Measurements from ENCODE around the gene NRCAM. TPM values are rescaled to one million over a fixed set of nuclear protein-coding genes. Genes with fewer than 3 reads are reported as not detected.

The NRCAM gene
- total and polyA plus RNA-seq, 7 donors, result 1.3 to 3.9 (median 1.8) TPM; not detected in 2

DNA sequence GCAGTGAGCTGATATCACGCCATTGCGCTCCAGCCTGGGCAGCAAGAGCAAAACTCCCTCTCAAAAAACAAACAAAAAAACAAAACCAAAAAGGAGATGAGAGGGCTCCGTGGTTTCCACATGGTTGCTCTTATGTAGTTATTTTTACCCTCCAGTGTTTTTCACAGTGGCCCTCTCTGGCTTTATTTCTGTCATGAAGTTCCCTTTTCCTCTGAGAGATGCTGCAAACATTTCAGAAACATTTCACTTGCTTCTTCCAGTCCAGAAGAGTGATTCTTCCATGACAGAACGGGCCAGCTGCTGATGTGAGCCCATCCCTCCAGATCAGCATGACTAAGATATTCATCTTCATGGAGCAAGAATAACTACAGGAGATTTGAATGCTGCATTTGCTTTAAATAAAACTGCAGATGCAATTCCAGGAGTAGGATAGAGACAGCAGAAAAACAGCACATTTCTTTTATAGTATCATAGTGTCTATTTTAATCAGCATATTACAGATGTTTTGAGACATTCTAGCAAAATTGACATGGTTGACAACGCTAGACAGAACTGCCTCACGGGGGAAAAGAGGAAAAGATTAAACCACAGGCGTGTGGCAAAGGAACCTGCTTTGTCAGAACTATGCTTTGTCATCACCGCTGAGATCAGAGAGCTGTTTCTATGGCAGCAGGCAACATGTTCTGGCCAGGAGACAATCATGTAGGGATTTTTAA is 40.3 kb downstream of the NRCAM start:
- WGBS, 2 donors, result 42 to 75% methylated on average over 8 of the region's 8 CpGs
- H3K4me3 ChIP-seq, result no peak overlapping the region
- no peaks in the 10 kb centered on the region for H3K27me3 ChIP-seq
- peaks cover 0 to 5% (median 0%) of the 10 kb centered on the region in 4 donors for H3K4me1 ChIP-seq
- H3K27ac ChIP-seq, result no peak overlapping the region
- no peak for DNase-seq
- no peak for TF ChIP-seq EP300 (IDR thresholded peaks at IDR 0.05)
- TF ChIP-seq, protein P1, sequence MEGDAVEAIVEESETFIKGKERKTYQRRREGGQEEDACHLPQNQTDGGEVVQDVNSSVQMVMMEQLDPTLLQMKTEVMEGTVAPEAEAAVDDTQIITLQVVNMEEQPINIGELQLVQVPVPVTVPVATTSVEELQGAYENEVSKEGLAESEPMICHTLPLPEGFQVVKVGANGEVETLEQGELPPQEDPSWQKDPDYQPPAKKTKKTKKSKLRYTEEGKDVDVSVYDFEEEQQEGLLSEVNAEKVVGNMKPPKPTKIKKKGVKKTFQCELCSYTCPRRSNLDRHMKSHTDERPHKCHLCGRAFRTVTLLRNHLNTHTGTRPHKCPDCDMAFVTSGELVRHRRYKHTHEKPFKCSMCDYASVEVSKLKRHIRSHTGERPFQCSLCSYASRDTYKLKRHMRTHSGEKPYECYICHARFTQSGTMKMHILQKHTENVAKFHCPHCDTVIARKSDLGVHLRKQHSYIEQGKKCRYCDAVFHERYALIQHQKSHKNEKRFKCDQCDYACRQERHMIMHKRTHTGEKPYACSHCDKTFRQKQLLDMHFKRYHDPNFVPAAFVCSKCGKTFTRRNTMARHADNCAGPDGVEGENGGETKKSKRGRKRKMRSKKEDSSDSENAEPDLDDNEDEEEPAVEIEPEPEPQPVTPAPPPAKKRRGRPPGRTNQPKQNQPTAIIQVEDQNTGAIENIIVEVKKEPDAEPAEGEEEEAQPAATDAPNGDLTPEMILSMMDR (IDR thresholded peaks at IDR 0.05), result no peak
- TF ChIP-seq POLR2A (IDR thresholded peaks at IDR 0.05), result no peak
- no peak for TF ChIP-seq POLR2AphosphoS5 (IDR thresholded peaks at IDR 0.05)
- intact Hi-C loops (cut with DNase I), result no loop called here
- no peaks in the 10 kb centered on the region for H3K36me3 ChIP-seq
- no peaks in the 10 kb centered on the region for H3K9me3 ChIP-seq

DNA sequence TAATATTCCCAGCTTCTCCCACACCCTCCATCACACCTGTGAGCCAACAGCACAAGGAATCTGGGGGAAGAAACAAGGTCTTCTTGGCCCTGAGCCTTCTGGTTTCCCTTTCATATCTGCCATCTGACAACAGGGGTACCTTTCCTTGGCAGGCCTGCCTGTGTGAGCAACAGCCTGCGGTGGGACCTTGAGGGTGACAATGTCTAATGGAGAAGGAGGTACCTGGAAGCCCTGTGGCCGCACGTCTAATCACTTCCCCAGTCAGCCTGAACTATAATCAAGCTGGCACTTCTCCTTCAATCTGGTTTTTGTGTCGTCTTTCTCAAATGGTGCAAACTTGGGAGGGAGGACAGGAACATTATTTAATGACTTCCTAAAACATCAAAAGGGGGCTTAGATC is 41.2 kb downstream of the NRCAM start:
- TF ChIP-seq POLR2AphosphoS5 (IDR thresholded peaks at IDR 0.05) (no peak), POLR2A (IDR thresholded peaks at IDR 0.05) (no peak)
- intact Hi-C loops (cut with DNase I), result no loop called here

DNA sequence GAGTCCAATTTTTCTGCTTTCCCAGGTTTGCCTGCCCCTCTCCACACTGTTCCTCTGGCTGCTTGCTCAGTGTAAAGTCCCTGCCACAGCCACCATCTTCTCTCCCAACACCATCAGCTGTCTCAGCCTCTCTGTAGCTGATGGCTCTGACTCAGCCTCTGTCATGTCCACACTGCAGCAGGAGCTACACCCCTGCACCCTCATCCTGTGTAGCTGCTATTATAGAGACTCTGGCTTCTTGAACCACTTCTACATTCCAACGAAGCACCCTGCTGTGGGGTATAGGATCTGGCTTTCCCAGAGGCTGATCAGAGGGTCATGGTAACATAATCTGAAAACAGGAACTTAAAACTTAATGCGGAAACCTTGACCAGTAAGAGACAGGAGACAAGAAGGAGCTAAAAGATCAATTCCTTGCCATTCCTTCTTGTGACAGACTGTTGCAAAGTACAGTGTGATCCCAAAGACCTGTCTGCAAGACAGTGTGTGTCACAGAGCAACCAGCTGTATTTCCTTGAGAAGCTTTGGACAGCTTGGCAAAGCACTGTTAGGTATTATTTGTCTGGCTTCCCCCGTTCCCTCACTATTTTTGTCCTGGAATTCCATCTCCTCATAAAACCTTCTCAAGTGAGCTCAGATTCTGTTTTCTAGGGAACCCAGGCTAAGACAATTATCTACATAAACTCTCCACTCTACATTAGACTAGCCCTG is 42.3 kb downstream of the NRCAM start:
- Histone ChIP-seq H3K36me3 (no peaks in the 10 kb centered on the region), H3K4me1 (peaks cover 0 to 5% (median 0%) of the 10 kb centered on the region in 4 donors), H3K9me3 (no peaks in the 10 kb centered on the region), H3K27ac (no peak overlapping the region), H3K4me3 (no peak overlapping the region), H3K27me3 (no peaks in the 10 kb centered on the region)
- DNase-seq, result no peak
- 62 to 81% methylated on average over 3 of the region's 3 CpGs for WGBS, 2 donors
- intact Hi-C loops (cut with DNase I), result no loop called here
- TF ChIP-seq, protein P1 (IDR thresholded peaks at IDR 0.05), result no peak
- TF ChIP-seq POLR2A (IDR thresholded peaks at IDR 0.05), result no peak
- no peak for TF ChIP-seq POLR2AphosphoS5 (IDR thresholded peaks at IDR 0.05)
- no peak for TF ChIP-seq EP300 (IDR thresholded peaks at IDR 0.05)

More for the DNA sequence above, 41.2 kb downstream of the NRCAM start:
- Histone ChIP-seq H3K27me3 (no peaks in the 10 kb centered on the region), H3K4me3 (no peak overlapping the region), H3K36me3 (no peaks in the 10 kb centered on the region), H3K9me3 (no peaks in the 10 kb centered on the region), H3K27ac (no peak overlapping the region), H3K4me1 (peaks cover 0 to 5% (median 0%) of the 10 kb centered on the region in 4 donors)
- WGBS, 2 donors, result 75 to 93% methylated on average over 4 of the region's 4 CpGs
- no peak for DNase-seq

DNA sequence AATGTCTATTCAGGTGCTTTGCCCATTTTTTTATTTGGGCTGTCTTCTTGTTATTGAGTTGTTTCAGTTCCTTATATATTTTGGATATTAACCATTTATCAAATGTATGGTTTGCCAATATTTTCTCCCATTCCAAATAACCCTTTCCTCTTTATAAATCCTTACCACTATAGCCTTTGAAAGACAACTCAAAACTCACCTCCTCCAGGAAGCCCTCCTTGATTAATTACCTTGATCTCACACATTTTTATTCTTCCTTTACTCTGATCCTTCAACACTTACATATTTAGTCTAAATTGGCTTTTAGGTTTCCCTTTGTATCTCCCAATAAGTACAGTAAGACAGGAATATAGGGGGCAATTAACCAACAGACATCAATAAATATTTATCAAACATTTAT is 42.9 kb downstream of the NRCAM start:
- Histone ChIP-seq H3K4me3 (no peak overlapping the region), H3K27me3 (no peaks in the 10 kb centered on the region), H3K4me1 (peaks cover 0 to 5% (median 0%) of the 10 kb centered on the region in 4 donors), H3K9me3 (no peaks in the 10 kb centered on the region), H3K27ac (no peak overlapping the region), H3K36me3 (no peaks in the 10 kb centered on the region)
- DNase-seq, result no peak
- TF ChIP-seq, protein P1 (IDR thresholded peaks at IDR 0.05), result no peak
- TF ChIP-seq POLR2A (IDR thresholded peaks at IDR 0.05), result no peak
- TF ChIP-seq POLR2AphosphoS5 (IDR thresholded peaks at IDR 0.05), result no peak
- TF ChIP-seq EP300 (IDR thresholded peaks at IDR 0.05), result no peak
- intact Hi-C loops (cut with DNase I), result no loop called here

DNA sequence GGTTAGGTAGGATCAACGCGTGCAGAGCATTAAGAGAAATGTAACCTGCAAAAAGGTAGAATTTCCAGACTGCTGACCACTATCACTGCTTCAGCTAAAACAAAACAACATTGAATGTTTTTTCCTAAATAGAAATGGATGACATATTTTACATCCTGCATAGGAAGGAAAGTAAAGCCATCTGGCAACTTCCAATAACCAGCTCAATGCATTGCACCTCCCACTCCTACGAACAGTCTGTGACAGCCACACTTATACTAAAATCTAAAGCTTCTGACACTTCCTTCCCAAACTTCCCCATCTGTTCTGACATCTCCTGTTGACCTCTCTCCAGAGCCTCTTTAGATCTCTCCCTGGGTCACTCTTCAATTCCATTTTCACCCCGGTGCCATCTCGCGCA is 47.1 kb downstream of the NRCAM start:
- Histone ChIP-seq H3K36me3 (no peaks in the 10 kb centered on the region), H3K9me3 (no peaks in the 10 kb centered on the region), H3K4me3 (no peak overlapping the region), H3K4me1 (peaks cover 0 to 3% (median 0%) of the 10 kb centered on the region in 4 donors), H3K27me3 (no peaks in the 10 kb centered on the region), H3K27ac (no peak overlapping the region)
- DNase-seq, result no peak
- intact Hi-C loops (cut with DNase I), result no loop called here
- WGBS, 2 donors, result 91 to 95% methylated on average over 6 of the region's 6 CpGs
- TF ChIP-seq POLR2A (IDR thresholded peaks at IDR 0.05) (no peak), EP300 (IDR thresholded peaks at IDR 0.05) (no peak), POLR2AphosphoS5 (IDR thresholded peaks at IDR 0.05) (no peak)
- TF ChIP-seq, protein P1 (IDR thresholded peaks at IDR 0.05), result no peak

Measured in sigmoid colon (tissue), 7 donors.